GM19238 (cell line): ENCODE data around the gene ARHGAP15.

ENCODE experiments used
- DNase-seq: peaks from one replicate; pipeline ENCODE4 v3.0.0; 2011; ENCODE audit warnings: low spot score; ENCODE audit not compliant: insufficient read length

Gene ARHGAP15

DNA sequence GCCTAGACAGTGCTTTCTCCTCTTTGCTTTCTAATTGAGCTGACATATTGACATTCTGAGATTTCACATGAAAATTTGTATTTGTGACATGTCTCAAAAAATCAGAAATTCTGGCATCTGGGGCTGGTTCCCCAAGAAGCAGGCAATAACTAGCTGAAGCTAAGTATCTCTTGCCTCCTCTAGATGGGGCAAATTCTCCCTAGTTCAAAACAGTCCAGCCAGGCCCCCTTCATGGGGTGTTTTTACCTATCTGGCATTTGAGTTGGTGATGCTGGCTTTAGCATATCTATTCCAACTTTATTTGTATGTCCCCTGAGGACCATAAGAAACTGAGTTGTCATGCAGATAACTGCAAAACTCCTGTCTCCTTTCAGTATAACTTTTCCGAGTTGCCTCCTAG is 39.9 kb downstream of the ARHGAP15 start:
- DNase-seq: no peak

DNA sequence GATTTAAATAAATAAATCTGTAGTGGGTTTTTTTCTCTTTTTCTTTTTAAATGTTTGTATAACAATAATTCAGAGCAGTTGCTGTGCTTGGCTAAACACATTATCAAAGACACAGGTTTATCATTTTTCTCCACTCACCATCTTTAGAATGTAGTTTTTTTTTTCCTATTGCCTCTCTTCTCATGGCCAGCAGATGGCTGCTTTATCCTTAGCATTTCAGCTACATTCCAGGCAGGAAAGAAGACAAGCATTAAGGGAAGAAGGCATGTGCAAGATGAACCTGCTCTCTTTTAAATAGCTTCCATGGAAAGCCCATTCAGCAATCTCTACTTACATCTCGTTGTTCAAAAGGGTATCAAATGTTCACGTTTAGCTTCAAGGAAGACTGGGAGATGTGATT is 42.6 kb downstream of the ARHGAP15 start:
- DNase-seq: no peak

GRCh38 chr2:143175438-143175837 is 46.2 kb downstream of the ARHGAP15 start:
- DNase-seq: no peak

DNA sequence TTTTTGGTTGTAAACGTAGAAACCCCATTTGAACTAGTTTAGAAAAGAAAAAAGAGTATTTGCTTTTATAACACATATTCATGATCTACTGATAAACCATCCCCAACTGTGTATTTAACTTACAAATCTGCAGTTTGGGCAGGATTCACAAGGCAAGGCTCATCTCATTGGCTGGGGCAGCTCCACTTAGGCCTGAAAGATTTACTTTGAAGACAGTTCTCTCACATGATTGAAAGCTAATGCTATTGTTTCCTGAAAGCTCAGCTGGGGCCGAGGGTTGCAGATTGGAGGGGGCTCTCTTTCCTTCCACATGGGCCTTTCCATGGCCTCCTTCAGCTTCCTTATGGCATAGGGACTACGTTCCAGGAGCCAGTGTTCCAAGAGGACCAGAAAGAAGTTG is 47.4 kb downstream of the ARHGAP15 start:
- no peak for DNase-seq

DNA sequence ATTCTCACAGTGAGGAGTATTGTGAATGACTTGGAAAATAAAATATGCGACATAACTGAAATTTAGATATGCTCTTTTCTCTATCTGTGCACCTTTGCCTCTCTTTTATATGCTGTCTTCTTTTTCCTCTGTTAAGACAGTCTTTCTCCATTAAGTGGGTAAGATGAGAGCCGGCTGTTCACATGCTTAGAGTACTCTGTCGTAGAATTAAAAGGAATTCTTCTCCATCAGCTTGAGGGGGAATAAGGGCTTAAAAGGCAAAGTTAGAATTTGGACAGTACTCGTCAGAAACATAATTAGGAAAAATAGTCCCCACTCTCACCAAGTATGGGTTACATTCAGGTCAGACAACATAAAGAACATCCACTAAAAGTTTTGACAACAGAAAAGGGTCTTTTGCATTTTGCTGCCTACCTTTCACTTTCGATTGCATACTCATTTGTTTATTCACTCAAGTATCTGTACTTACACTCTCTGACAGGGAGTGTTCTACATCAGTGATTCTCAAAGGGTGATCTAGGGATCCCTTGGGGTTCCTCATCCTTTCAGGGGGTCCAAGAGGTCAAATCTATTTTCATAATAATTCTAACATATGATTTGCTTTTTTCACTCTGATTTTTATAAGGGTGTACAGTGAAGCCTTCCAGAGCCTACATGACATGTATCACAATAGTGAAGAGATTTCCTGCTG is 48.0 kb downstream of the ARHGAP15 start:
- DNase-seq: peak; percentile 12

DNA sequence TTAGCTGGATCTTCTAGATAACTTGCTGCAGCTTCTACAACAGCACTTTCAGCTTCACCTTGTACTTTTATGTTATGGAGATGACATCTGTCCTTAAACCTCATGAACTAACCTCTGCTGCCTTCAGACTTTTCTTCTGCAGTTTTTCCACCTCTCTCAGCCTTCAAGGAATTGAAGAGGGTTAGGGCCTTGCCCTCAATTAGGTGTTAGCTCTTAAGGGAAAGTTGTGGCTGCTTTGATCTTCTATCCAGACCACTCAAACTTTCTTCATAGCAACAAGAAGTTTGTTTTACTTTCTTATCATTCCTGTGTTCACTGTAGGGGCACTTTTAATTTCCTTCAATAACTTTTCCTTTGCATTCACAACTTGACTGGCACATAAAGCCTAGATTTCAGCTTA is 52.3 kb downstream of the ARHGAP15 start:
- DNase-seq: no peak

DNA sequence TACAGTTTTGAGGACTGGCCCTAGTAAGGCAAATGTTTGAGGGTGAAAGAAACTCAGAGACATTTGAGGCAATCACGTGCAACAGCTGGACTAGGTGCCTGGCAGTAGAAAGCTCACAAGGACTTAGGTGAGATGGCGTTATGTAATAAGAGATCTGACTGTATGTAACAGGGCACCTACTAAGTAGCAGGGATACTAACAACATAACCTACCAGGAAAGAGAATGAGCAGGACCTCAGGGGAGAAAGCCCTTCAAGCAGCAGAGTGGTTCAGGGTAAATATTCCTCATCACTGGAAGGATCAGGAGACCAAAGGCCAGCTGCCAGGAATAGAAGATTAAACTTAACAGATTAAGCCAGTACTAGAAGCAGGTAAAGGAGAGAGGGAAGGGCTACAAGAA is 53.4 kb downstream of the ARHGAP15 start:
- no peak for DNase-seq

DNA sequence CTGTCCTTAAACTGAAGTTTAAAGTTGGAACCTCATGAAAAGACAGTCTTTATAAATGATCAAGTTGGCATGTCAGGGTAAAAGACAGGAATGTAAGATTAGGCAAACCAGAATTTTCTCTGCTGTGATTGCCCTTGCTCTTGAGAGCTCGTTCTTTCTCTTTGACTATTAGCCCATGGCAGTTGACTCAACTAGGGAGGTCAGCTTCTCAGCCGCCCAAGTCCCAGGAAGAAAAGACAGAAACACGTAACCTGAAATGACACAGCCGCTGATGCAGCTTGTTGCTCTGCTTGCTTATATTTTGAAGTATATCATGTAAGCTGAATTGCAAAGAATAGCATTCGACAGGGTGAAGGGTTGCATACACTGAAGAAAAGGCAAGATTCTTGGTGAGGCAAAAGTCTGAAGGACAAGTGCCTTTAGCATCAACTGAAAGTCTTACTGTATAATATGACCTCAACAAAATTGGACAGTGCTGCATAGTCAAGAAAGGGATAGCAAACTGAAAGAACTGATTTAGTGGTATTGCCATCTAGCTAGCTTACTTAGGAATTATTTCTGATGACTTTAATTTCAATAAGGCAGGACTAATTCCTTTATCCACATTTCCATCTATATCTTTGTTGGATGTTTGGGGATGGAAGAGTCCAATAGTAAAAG is 54.7 kb downstream of the ARHGAP15 start:
- DNase-seq: no peak

DNA sequence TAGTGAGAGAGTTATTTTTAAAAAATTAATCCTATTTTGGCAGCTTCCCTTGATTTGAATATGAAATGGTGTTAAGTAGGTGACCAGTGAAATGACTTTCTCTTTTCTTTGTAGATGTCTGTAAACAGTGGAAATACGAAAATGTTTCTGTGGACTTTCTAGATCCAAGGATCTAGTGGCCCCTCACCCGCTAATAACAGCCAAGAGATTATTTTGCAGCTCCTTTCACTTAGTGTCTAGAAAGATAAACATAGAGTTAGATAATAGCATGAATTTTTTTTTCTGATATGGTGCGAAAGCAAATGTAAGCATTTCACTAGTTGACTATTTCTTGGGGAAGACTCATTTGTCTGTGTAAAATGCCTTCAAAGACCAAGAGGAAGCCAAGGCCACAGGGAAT is 57.7 kb downstream of the ARHGAP15 start:
- DNase-seq: no peak

GRCh38 chr2:143190431-143190830 is 61.2 kb downstream of the ARHGAP15 start:
- no peak for DNase-seq

- no peak for DNase-seq
These were observed 62.9 kb downstream of the ARHGAP15 start for GRCh38 chr2:143192106-143192505.

- no peak for DNase-seq
These were observed 63.5 kb downstream of the ARHGAP15 start for GRCh38 chr2:143192716-143193115.

GRCh38 chr2:143193121-143193520 is 63.9 kb downstream of the ARHGAP15 start:
- DNase-seq: no peak

- DNase-seq: no peak
These were observed 66.3 kb downstream of the ARHGAP15 start for GRCh38 chr2:143195511-143195910.

DNA sequence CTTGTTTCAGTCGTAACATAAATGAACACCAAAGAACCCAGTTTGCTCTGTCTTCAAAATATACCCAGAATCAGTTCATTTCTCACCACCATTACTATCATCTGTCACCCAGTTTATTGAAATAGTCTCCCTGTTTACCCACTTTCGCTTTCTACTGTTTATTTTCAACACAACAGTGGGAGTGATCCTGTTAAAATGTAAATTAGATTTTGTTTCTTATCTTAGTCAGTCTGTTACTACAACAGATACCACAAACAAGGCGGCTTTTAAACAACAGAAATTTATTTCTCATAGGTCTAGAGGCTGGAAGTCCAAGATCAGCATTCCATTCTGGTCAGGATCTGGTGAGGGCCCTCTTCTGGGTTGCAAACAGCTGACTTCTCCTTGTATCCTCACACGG is 74.8 kb downstream of the ARHGAP15 start:
- DNase-seq: no peak

GRCh38 chr2:143205106-143205764 is 76.0 kb downstream of the ARHGAP15 start:
- no peak for DNase-seq

DNA sequence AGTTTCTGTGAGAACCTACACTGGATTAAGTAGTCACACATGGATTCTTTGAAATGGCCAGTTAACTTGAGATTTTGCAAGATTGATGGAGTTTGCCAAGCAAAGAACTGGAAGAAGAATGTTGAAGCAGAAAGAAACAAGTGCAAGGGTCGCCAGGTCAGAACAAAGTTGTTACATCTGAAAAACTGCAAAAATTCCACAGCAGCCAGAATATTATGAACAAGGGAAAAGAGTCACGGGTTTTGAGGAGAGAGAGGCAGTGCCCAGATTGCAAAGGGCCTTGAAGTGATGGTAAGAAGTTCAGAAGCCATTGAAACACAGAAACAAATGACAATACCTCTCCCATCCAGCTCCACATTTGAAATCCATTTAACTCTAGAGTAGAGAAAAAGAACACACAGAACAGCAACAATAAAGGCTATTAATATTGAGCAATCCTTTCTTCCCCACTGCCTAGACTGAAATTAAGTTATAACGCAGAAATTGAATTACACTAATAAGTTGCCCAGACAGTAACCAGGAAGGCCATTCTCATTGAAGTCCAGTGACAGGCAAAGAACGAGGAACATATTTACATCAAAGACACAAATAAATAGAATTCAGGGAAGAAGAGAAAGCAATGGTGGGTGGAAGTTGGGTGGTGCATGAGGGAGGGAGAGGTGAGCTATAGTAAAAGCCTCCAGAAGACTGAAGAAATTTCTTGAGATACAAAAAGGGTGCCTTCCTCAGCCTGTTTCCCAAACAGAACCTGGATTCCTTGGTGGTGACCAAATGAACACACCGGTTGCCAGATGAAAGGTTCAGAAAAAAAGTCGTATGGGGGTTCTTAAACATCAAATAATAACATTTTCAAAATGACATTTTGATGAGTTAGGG is 80.6 kb downstream of the ARHGAP15 start:
- DNase-seq: no peak

DNA sequence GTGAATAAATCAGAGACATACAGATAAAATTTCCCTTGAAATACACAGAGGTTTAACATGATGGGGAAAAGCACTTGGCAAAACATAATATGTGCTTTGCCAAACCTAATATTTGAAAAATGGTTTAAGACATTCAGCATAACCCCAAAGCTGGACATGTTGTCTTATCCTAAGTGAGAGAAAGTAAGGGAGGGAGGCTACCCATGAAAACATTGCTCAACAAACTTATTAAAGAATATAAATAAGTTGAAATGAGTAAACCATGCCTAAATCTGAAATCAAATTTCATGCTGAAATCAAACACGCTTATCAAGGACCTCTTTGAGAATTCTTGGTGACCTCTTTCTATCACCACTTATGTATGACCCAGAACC is 81.2 kb downstream of the ARHGAP15 start:
- DNase-seq: no peak

- no peak for DNase-seq
These were observed 88.4 kb downstream of the ARHGAP15 start for GRCh38 chr2:143217512-143218115.

DNA sequence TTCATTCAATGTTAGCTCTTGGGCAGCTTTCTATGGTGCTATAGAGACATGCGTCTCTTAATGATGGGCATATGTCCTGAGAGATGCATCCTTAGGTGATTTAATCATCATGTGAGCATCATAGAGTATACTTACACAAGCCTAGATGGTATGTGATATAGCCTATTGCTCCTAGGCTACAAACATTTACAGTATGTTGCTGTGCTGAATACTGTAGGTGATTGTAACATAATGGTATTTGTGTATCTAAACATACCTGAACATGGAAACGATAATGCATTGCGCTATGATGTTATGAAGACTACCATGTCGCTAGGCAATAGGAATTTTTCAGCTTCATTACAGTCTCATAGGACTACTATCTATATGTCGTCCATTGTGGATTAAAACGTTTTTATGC is 89.4 kb downstream of the ARHGAP15 start:
- DNase-seq: no peak

DNA sequence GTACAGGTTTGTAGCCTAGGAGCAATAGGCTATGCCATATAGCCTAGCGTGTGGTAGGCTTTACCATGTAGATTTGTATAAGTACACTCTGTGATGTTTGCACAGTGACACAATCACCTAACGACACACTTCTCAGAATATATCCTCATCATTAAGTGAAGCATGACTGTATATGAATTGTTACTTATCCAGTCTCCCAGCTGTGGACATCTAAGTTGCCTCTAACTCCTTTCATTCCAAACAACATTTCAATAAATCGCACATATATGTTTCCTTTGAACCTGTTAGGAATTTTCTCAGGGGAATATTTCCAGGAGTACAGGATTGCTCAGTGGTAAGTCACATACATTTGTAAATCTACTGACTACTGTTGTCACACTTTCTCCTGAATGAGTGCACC is 90.0 kb downstream of the ARHGAP15 start:
- DNase-seq: no peak
